GM19239 (cell line): Measurements from ENCODE around the gene NAT9.

Experiments used
- DNase-seq: peaks from one replicate; pipeline ENCODE4 v3.0.0; 2011; ENCODE audit warnings: low spot score; ENCODE audit not compliant: insufficient read length
- FAIRE-seq: peaks from 2 replicates; lab custom pipeline; 2011; peaks lifted over from hg19 to GRCh38; lab: Jason Lieb, UNC

Gene NAT9

GRCh38 chr17:74734256-74734655, 41.9 kb downstream of the NAT9 start:
- no peak for FAIRE-seq

GRCh38 chr17:74733365-74734122, 42.6 kb downstream of the NAT9 start:
- DNase-seq: no peak
- FAIRE-seq: no peak

More at GRCh38 chr17:74734256-74734655, 41.9 kb downstream of the NAT9 start:
- DNase-seq: no peak

- FAIRE-seq (no peak), DNase-seq (no peak)
Measured at GRCh38 chr17:74732042-74732867, 43.9 kb downstream of the NAT9 start.

- DNase-seq (no peak), FAIRE-seq (no peak)
Measured at GRCh38 chr17:74731347-74731605, 44.9 kb downstream of the NAT9 start.

GRCh38 chr17:74730491-74731346, 45.4 kb downstream of the NAT9 start:
- FAIRE-seq (no peak), DNase-seq (no peak)

- FAIRE-seq: no peak
- DNase-seq: no peak
Measured at GRCh38 chr17:74729866-74730265, 46.3 kb downstream of the NAT9 start.

- no peak for DNase-seq
- FAIRE-seq: no peak
Measured at GRCh38 chr17:74729368-74729767, 46.8 kb downstream of the NAT9 start.

GRCh38 chr17:74728702-74729075, 47.5 kb downstream of the NAT9 start:
- FAIRE-seq: no peak
- DNase-seq: no peak

GRCh38 chr17:74728033-74728701, 48.0 kb downstream of the NAT9 start:
- DNase-seq (no peak), FAIRE-seq (no peak)

GRCh38 chr17:74725111-74725510, 51.0 kb downstream of the NAT9 start:
- DNase-seq (no peak), FAIRE-seq (no peak)

GRCh38 chr17:74723891-74724290, 52.3 kb downstream of the NAT9 start:
- DNase-seq: no peak
- FAIRE-seq: no peak

GRCh38 chr17:74722782-74723181, 53.4 kb downstream of the NAT9 start:
- DNase-seq (no peak), FAIRE-seq (no peak)
